SK-N-MC (cell line): Measurements from ENCODE around the gene TRAF3IP3.

Experiments
- EZH2 ChIP-seq: fragments of 200-600 bp; sonication (generic); IDR thresholded peaks from one replicate; pipeline ENCODE4 v1.6.1; 2017; ENCODE audit warnings: antibody characterized with exemption
- FOXP2 ChIP-seq: optimal IDR thresholded peaks from 2 replicates; pipeline ENCODE3; 2011; ENCODE audit warnings: mild to moderate bottlenecking, moderate library complexity; ENCODE audit not compliant: insufficient read depth; ENCODE audit errors: extremely low read length, control extremely low read depth
- POLR2AphosphoS5 ChIP-seq: IDR thresholded peaks from 2 replicates; pipeline ENCODE4 v1.6.1; 2012; ENCODE audit warnings: mild to moderate bottlenecking, low read depth, low read length, borderline replicate concordance

- TF ChIP-seq POLR2AphosphoS5 (no peak), EZH2 (no peak), FOXP2 (no peak)
These were observed 40.5 kb upstream of the TRAF3IP3 start for GRCh38 chr1:209715314-209715713.
